Activated CD4-positive, alpha-beta T cell treated with anti-CD3 and anti-CD28 coated beads for 36 hours (primary cell): ENCODE data around the gene STUB1. TPM values are rescaled to one million over a fixed set of nuclear protein-coding genes. Genes with fewer than 3 reads are reported as not detected.

Experiments used
- ATAC-seq: fragments of 200-7000 bp; cut with Tn5 transposase; one replicate; pipeline ENCODE4 v1.10.0; 2021; ENCODE audit warnings: mild to moderate bottlenecking, moderate library complexity
- CTCF ChIA-PET: fragments of 350-600 bp; sonication (Branson Sonifier 250); formaldehyde crosslinking; loops from one replicate; lab custom pipeline; 2021; ENCODE audit warnings: antibody characterized with exemption; lab: Charles Lee
- POLR2A ChIA-PET: fragments of 350-600 bp; sonication (Branson Sonifier 250); formaldehyde crosslinking; loops from one replicate; lab custom pipeline; 2021; ENCODE audit warnings: antibody characterized with exemption, inconsistent platforms; lab: Charles Lee
- DNase-seq: peaks from one replicate; pipeline ENCODE4 v3.0.0-alpha.2; 2020
- H3K27ac Mint-ChIP-seq: one replicate; pipeline ENCODE4 v1.8.0; 2021; ENCODE audit warnings: mixed read lengths
- H3K27me3 Mint-ChIP-seq: one replicate; pipeline ENCODE4 v1.8.0; 2021; ENCODE audit warnings: mixed read lengths
- H3K36me3 Mint-ChIP-seq: one replicate; pipeline ENCODE4 v1.8.0; 2021; ENCODE audit warnings: low read depth, mixed read lengths
- H3K4me1 Mint-ChIP-seq: one replicate; pipeline ENCODE4 v1.8.0; 2021; ENCODE audit warnings: mixed read lengths
- H3K4me3 Mint-ChIP-seq: one replicate; pipeline ENCODE4 v1.8.0; 2021; ENCODE audit warnings: mild to moderate bottlenecking, moderate library complexity, mixed read lengths
- H3K9me3 Mint-ChIP-seq: one replicate; pipeline ENCODE4 v1.8.0; 2021; ENCODE audit warnings: low read depth, mixed read lengths
- intact Hi-C, 2 experiments: fragments of 100-400 bp; cut with DNase I in 1 of 2; cut with micrococcal nuclease in 1 of 2; formaldehyde crosslinking; loops; one replicate each; pipeline versions ENCODE4 v1.14.2 to v1.15.1; 2022 to 2024; cut with DNase I, micrococcal nuclease
- total RNA-seq, 2 experiments: library from RNA; stranded (reverse); gene quantifications; one replicate each; pipeline ENCODE4 v1.2.3, GENCODE V29; 2021

STUB1 gene
- total RNA-seq, 2 experiments from 2014 or later, result 61.1 to 67.0 TPM

- Mint-ChIP-seq H3K4me1 (peaks cover 13% of the 10 kb centered on the region), H3K27ac (peak within 1 kb of the TSS; percentile 91), H3K9me3 (no peaks in the 10 kb centered on the region), H3K27me3 (no peaks in the 10 kb centered on the region), H3K4me3 (peak within 1 kb of the TSS; percentile 87), H3K36me3 (peaks cover 7% of the 10 kb centered on the region)
- peak; percentile 89 for ATAC-seq
- ChIA-PET POLR2A (interaction anchor here (0.7 to 1.2 kb wide), 2 partner anchors 13 to 1146 kb away, joined by 3 to 4 read pairs; partner anchors contain the start of genes NUBP2, SPSB3 and WDR90), CTCF (interaction anchor here (0.6 to 1.1 kb wide), 5 partner anchors 12 to 110 kb away, joined by 3 to 6 read pairs (median 3); partner anchors contain the start of gene RHBDL1)
- peak; percentile 97 for DNase-seq
- intact Hi-C loops, result loop anchor here (1.0 to 5.0 kb wide), 23 partner anchors 13 to 784 kb away; partner anchors contain the start of genes CAPN15 (in 2 of the 2), JMJD8 (in 2 of the 2), STUB1 (in 2 of the 2) and AXIN1 (in 1 of the 2)
Measured at GRCh38 chr16:636206-637080, 43.8 kb upstream of the STUB1 start, which contains the start of gene METTL26. Gene METTL26, minus strand, starts transcription at chr16:636305. Its CDS starts 15 bp downstream, at chr16:636290.

- CTCF ChIA-PET, result interaction anchor here (1.1 kb wide), 1 partner anchor 38 kb away, joined by 3 read pairs; the partner anchor contains the start of gene RHBDL1
- ATAC-seq (peak; percentile 51), DNase-seq (peak; percentile 97)
- Mint-ChIP-seq H3K4me3 (peak overlapping the region; percentile 87), H3K9me3 (no peaks in the 10 kb centered on the region), H3K27ac (peak overlapping the region; percentile 91), H3K27me3 (no peaks in the 10 kb centered on the region), H3K36me3 (peaks cover 7% of the 10 kb centered on the region), H3K4me1 (peaks cover 13% of the 10 kb centered on the region)
- POLR2A ChIA-PET, result no interaction called here
- intact Hi-C loops, result loop anchor here (1.0 to 5.0 kb wide), 8 partner anchors 45 to 783 kb away; partner anchors contain the start of genes AXIN1 (in 1 of the 2), CAPN15 (in 1 of the 2), JMJD8 (in 1 of the 2) and LMF1 (in 1 of the 2)
Measured at GRCh38 chr16:637081-638018, 42.9 kb upstream of the STUB1 start.

DNA sequence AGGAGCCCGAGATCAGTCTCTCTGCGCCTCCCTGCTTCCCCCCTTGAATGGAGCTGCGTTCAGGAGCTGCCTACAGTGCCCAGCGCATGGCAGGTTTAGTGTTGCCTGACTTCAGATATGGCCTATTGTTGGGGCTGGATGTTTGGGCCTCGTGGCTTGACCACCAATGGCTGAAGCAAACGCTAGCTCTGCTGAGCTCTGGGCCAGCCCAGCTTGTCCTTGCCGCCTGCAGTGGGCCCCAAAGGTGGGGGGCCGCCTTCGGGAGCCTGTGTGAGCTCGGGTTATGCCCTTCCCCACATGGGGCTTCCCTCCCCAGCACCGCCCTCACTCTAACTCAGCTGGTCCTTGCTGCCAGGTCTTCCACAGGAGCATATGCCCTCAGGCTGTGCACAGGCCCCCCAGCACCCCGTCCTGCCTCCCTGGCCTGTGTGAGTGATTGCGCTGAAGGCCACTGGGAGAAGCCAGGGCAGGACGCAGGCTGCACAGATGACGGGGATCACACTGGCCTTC is 42.1 kb upstream of the STUB1 start:
- H3K9me3 Mint-ChIP-seq, result no peaks in the 10 kb centered on the region
- H3K27ac Mint-ChIP-seq, result no peak overlapping the region
- H3K4me1 Mint-ChIP-seq, result peaks cover 13% of the 10 kb centered on the region
- POLR2A ChIA-PET, result no interaction called here
- no peak for DNase-seq
- no peaks in the 10 kb centered on the region for H3K27me3 Mint-ChIP-seq
- intact Hi-C loops, result loop anchor here (5.0 kb wide), 3 partner anchors 44 to 256 kb away; partner anchors contain the start of genes CAPN15 (in 1 of the 2), JMJD8 (in 1 of the 2), PGAP6 (in 1 of the 2) and STUB1 (in 1 of the 2)
- H3K4me3 Mint-ChIP-seq, result no peak overlapping the region
- CTCF ChIA-PET, result no interaction called here
- H3K36me3 Mint-ChIP-seq, result peaks cover 7% of the 10 kb centered on the region
- ATAC-seq, result no peak

- DNase-seq (no peak), ATAC-seq (no peak)
- H3K4me3 Mint-ChIP-seq, result no peak overlapping the region
- intact Hi-C loops, result loop anchor here (5.0 kb wide), 3 partner anchors 43 to 257 kb away; partner anchors contain the start of genes CAPN15 (in 1 of the 2), JMJD8 (in 1 of the 2), PGAP6 (in 1 of the 2) and STUB1 (in 1 of the 2)
- H3K36me3 Mint-ChIP-seq, result peaks cover 7% of the 10 kb centered on the region
- CTCF ChIA-PET, result no interaction called here
- H3K27ac Mint-ChIP-seq, result no peak overlapping the region
- no peaks in the 10 kb centered on the region for H3K27me3 Mint-ChIP-seq
- peaks cover 16% of the 10 kb centered on the region for H3K4me1 Mint-ChIP-seq
- no peaks in the 10 kb centered on the region for H3K9me3 Mint-ChIP-seq
- POLR2A ChIA-PET, result no interaction called here
Measured at GRCh38 chr16:638836-639235, 41.4 kb upstream of the STUB1 start.

- no peak for ATAC-seq
- POLR2A ChIA-PET, result no interaction called here
- peaks cover 8% of the 10 kb centered on the region for H3K36me3 Mint-ChIP-seq
- intact Hi-C loops, result loop anchor here in 1 of 2 experiments (1.0 kb wide), 2 partner anchors 9 to 39 kb away; partner anchors contain the start of gene WDR90
- no peak for DNase-seq
- CTCF ChIA-PET, result interaction anchor here (0.6 kb wide), 1 partner anchor 114 kb away, joined by 4 read pairs; no protein-coding TSS in a partner anchor
- peaks cover 19% of the 10 kb centered on the region for H3K4me1 Mint-ChIP-seq
- no peak overlapping the region for H3K27ac Mint-ChIP-seq
- no peaks in the 10 kb centered on the region for H3K9me3 Mint-ChIP-seq
- H3K4me3 Mint-ChIP-seq, result no peak overlapping the region
- no peaks in the 10 kb centered on the region for H3K27me3 Mint-ChIP-seq
Measured at GRCh38 chr16:640614-641013, 39.6 kb upstream of the STUB1 start.

- no peak within 1 kb of the TSS for H3K27ac Mint-ChIP-seq
- ATAC-seq (peak; percentile 60), DNase-seq (peak; percentile 85)
- H3K4me3 Mint-ChIP-seq, result peak within 1 kb of the TSS; percentile 75
- ChIA-PET CTCF (no interaction called here), POLR2A (no interaction called here)
- H3K9me3 Mint-ChIP-seq, result no peaks in the 10 kb centered on the region
- H3K36me3 Mint-ChIP-seq, result peaks cover 8% of the 10 kb centered on the region
- H3K27me3 Mint-ChIP-seq, result no peaks in the 10 kb centered on the region
- H3K4me1 Mint-ChIP-seq, result peaks cover 17% of the 10 kb centered on the region
- intact Hi-C loops, result loop anchor here in 1 of 2 experiments (1.0 kb wide), 2 partner anchors 8 to 38 kb away; partner anchors contain the start of gene WDR90
Measured at GRCh38 chr16:641326-642188, 38.7 kb upstream of the STUB1 start, which contains the start of gene MCRIP2. Gene MCRIP2, plus strand, starts transcription at chr16:641828. Its CDS starts 164 bp downstream, at chr16:641992.

GRCh38 chr16:642189-643049 is 37.8 kb upstream of the STUB1 start:
- POLR2A ChIA-PET, result no interaction called here
- CTCF ChIA-PET, result interaction anchor here (1.1 kb wide), 1 partner anchor 39 kb away, joined by 4 read pairs; no protein-coding TSS in a partner anchor
- ATAC-seq, result peak; percentile 43
- H3K27ac Mint-ChIP-seq, result no peak overlapping the region
- H3K4me3 Mint-ChIP-seq, result peak overlapping the region; percentile 75
- peaks cover 15% of the 10 kb centered on the region for H3K4me1 Mint-ChIP-seq
- peaks cover 5% of the 10 kb centered on the region for H3K36me3 Mint-ChIP-seq
- no peaks in the 10 kb centered on the region for H3K27me3 Mint-ChIP-seq
- DNase-seq, result peak; percentile 53
- intact Hi-C loops, result no loop called here
- H3K9me3 Mint-ChIP-seq, result no peaks in the 10 kb centered on the region

GRCh38 chr16:643050-643368 is 37.2 kb upstream of the STUB1 start:
- ATAC-seq (no peak), DNase-seq (no peak)
- peaks cover 5% of the 10 kb centered on the region for H3K36me3 Mint-ChIP-seq
- ChIA-PET POLR2A (no interaction called here), CTCF (interaction anchor here (1.1 kb wide), 1 partner anchor 38 kb away, joined by 4 read pairs; no protein-coding TSS in a partner anchor)
- intact Hi-C loops, result no loop called here
- H3K27ac Mint-ChIP-seq, result no peak overlapping the region
- H3K4me3 Mint-ChIP-seq, result peak overlapping the region; percentile 75
- no peaks in the 10 kb centered on the region for H3K9me3 Mint-ChIP-seq
- H3K27me3 Mint-ChIP-seq, result no peaks in the 10 kb centered on the region
- peaks cover 15% of the 10 kb centered on the region for H3K4me1 Mint-ChIP-seq

- no peaks in the 10 kb centered on the region for H3K9me3 Mint-ChIP-seq
- POLR2A ChIA-PET, result no interaction called here
- ATAC-seq (no peak), DNase-seq (no peak)
- H3K36me3 Mint-ChIP-seq, result peaks cover 5% of the 10 kb centered on the region
- peaks cover 15% of the 10 kb centered on the region for H3K4me1 Mint-ChIP-seq
- H3K27me3 Mint-ChIP-seq, result no peaks in the 10 kb centered on the region
- no peak overlapping the region for H3K27ac Mint-ChIP-seq
- peak overlapping the region; percentile 75 for H3K4me3 Mint-ChIP-seq
- intact Hi-C loops, result no loop called here
- CTCF ChIA-PET, result no interaction called here
Measured at GRCh38 chr16:644556-644955, 35.7 kb upstream of the STUB1 start.
